B cell (primary cell): Measurements from ENCODE around the gene GNG13. TPM values are rescaled to one million over a fixed set of nuclear protein-coding genes. Genes with fewer than 3 reads are reported as not detected.

Experiments used
- ATAC-seq: fragments of 200-7000 bp; cut with Tn5 transposase; one replicate; pipeline ENCODE4 v1.10.0; 2021; ENCODE audit warnings: low read depth, mild to moderate bottlenecking, moderate number of reproducible peaks, moderate library complexity
- CTCF ChIA-PET: fragments of 350-600 bp; sonication (Branson Sonifier 250); formaldehyde crosslinking; loops from one replicate; lab custom pipeline; 2021; ENCODE audit warnings: antibody characterized with exemption, inconsistent platforms; lab: Charles Lee
- POLR2A ChIA-PET: fragments of 350-600 bp; sonication (Branson Sonifier 250); formaldehyde crosslinking; loops from one replicate; lab custom pipeline; 2021; ENCODE audit warnings: antibody characterized with exemption; lab: Charles Lee
- DNase-seq: peaks from one replicate; pipeline ENCODE4 v3.0.0; 2013
- H2AFZ ChIP-seq: 2 replicates; pipeline ENCODE4 v1.6.1; 2012; ENCODE audit warnings: mild to moderate bottlenecking, low read depth, low read length; ENCODE audit not compliant: insufficient read depth, poor library complexity, severe bottlenecking
- H3K27ac ChIP-seq, 2 donors: 1 replicate in 1 of 2; 2 replicates in 1 of 2; pipeline ENCODE4 v1.5.1; 2012 to 2013; ENCODE audit warnings: low read length in 2 of 2, mild to moderate bottlenecking in 2 of 2, moderate library complexity in 1 of 2
- H3K27me3 ChIP-seq, 4 experiments: fragments of 200-600 bp in 1 of 4; sonication (generic) in 1 of 4; replicated peaks in 1 of 4; 1 replicate in 2 of 4; 2 replicates in 2 of 4; pipeline versions ENCODE4 v1.6.1 to v1.7.0; 2013 to 2016; ENCODE audit warnings: low read length in 3 of 4, mild to moderate bottlenecking in 2 of 4, mixed read lengths in 1 of 4, moderate library complexity in 1 of 4; ENCODE audit not compliant: insufficient read depth in 4 of 4, control insufficient read depth in 3 of 4; ENCODE audit errors: control extremely low read depth in 1 of 4
- H3K36me3 ChIP-seq, 2 experiments: replicated peaks in 1 of 2; 1 replicate in 1 of 2; 2 replicates in 1 of 2; pipeline versions ENCODE4 v1.6.1 to v1.7.1; 2013; ENCODE audit warnings: low read length in 1 of 2; ENCODE audit not compliant: insufficient read depth in 2 of 2, control insufficient read depth in 1 of 2; ENCODE audit errors: control extremely low read depth in 1 of 2, extremely low read depth in 1 of 2
- H3K4me1 ChIP-seq, 2 donors: fragments of 200-600 bp in 1 of 2; sonication (generic) in 1 of 2; 1 replicate in 1 of 2; 2 replicates in 1 of 2; pipeline versions ENCODE4 v1.5.1 to v1.6.1; 2013 to 2017; ENCODE audit warnings: low read length in 2 of 2; ENCODE audit not compliant: control insufficient read depth in 2 of 2, insufficient read depth in 2 of 2
- H3K4me2 ChIP-seq: replicated peaks from 2 replicates; pipeline ENCODE3; 2012; ENCODE audit warnings: mild to moderate bottlenecking, low read depth, low read length; ENCODE audit not compliant: poor library complexity, severe bottlenecking
- H3K4me3 ChIP-seq, 5 experiments: fragments of 200-600 bp in 1 of 5; sonication (generic) in 1 of 5; 1 replicate in 3 of 5; 2 replicates in 2 of 5; pipeline versions ENCODE4 v1.5.1 to v1.7.0; 2011 to 2016; ENCODE audit warnings: low read length in 4 of 5, mild to moderate bottlenecking in 4 of 5, low read depth in 2 of 5, control low read depth in 1 of 5, moderate library complexity in 1 of 5; ENCODE audit not compliant: insufficient read depth in 1 of 5; ENCODE audit errors: control extremely low read depth in 1 of 5, extremely low read depth in 1 of 5
- H3K79me2 ChIP-seq: fragments of 200-600 bp; sonication (generic); one replicate; pipeline ENCODE4 v1.6.0; 2016; ENCODE audit warnings: low read length; ENCODE audit not compliant: control insufficient read depth, insufficient read depth
- H3K9ac ChIP-seq: fragments of 200-600 bp; sonication (generic); 2 replicates; pipeline ENCODE4 v1.6.1; 2017; ENCODE audit warnings: mild to moderate bottlenecking, low read length, moderate library complexity
- H3K9me3 ChIP-seq, 3 donors: one replicate each; pipeline versions ENCODE4 v1.6.1 to v1.7.1; 2013; ENCODE audit warnings: low read length in 2 of 3; ENCODE audit not compliant: control insufficient read depth in 2 of 3, insufficient read depth in 1 of 3; ENCODE audit errors: control extremely low read depth in 1 of 3
- H4K20me1 ChIP-seq: 2 replicates; pipeline ENCODE4 v1.6.0; 2012; ENCODE audit warnings: mild to moderate bottlenecking, low read length; ENCODE audit not compliant: insufficient read depth, control insufficient read depth, poor library complexity, severe bottlenecking
- H3K27ac Mint-ChIP-seq: one replicate; pipeline ENCODE4 v1.8.0; 2021; ENCODE audit warnings: mixed read lengths
- H3K27me3 Mint-ChIP-seq: one replicate; pipeline ENCODE4 v1.8.0; 2021; ENCODE audit warnings: mixed read lengths
- H3K4me1 Mint-ChIP-seq: one replicate; pipeline ENCODE4 v1.8.0; 2021; ENCODE audit warnings: mixed read lengths
- H3K4me3 Mint-ChIP-seq: one replicate; pipeline ENCODE4 v1.8.0; 2021; ENCODE audit warnings: mixed read lengths
- H3K9me3 Mint-ChIP-seq: one replicate; pipeline ENCODE4 v1.8.0; 2022; ENCODE audit warnings: mixed read lengths; ENCODE audit not compliant: insufficient read depth
- EZH2 ChIP-seq: IDR thresholded peaks from 2 replicates; pipeline ENCODE4 v1.6.1; 2012; ENCODE audit warnings: borderline replicate concordance, low read depth, mild to moderate bottlenecking, moderate library complexity, low read length; ENCODE audit not compliant: insufficient read depth, poor library complexity, severe bottlenecking
- WGBS: methylation state at CpG from one replicate; pipeline ENCODE4 v1.1.5; 2013; ENCODE audit warnings: missing lambda C conversion rate; ENCODE audit not compliant: insufficient coverage; 5-methylcytosine and 5-hydroxymethylcytosine counted together
- intact Hi-C: fragments of 100-400 bp; cut with micrococcal nuclease; formaldehyde crosslinking; loops from one replicate; pipeline ENCODE4 v1.10.0; 2022
- polyA plus RNA-seq: library from polyadenylated mRNA; depleted of rRNA; stranded (reverse); fragments of >200 nt; gene quantifications from 2 replicates; pipeline ENCODE4 v1.2.3, GENCODE V29; 2012
- total RNA-seq, 2 donors: library from RNA; stranded (reverse); fragments of 120-200 nt in 1 of 2; gene quantifications; 1 replicate in 1 of 2; 2 replicates in 1 of 2; pipeline versions ENCODE4 v1.2.3 to v1.2.4, GENCODE V29; 2013 to 2022
- TF ChIP-seq, protein P1 (sequence below): fragments of 200-600 bp; IDR thresholded peaks from one replicate; pipeline ENCODE4 v1.8.0; 2022; ENCODE audit warnings: antibody characterized with exemption, mild to moderate bottlenecking

Gene GNG13
- total and polyA plus RNA-seq, 2 donors (not counting 1 experiment from before 2014, with no cell fraction given): not detected

DNA sequence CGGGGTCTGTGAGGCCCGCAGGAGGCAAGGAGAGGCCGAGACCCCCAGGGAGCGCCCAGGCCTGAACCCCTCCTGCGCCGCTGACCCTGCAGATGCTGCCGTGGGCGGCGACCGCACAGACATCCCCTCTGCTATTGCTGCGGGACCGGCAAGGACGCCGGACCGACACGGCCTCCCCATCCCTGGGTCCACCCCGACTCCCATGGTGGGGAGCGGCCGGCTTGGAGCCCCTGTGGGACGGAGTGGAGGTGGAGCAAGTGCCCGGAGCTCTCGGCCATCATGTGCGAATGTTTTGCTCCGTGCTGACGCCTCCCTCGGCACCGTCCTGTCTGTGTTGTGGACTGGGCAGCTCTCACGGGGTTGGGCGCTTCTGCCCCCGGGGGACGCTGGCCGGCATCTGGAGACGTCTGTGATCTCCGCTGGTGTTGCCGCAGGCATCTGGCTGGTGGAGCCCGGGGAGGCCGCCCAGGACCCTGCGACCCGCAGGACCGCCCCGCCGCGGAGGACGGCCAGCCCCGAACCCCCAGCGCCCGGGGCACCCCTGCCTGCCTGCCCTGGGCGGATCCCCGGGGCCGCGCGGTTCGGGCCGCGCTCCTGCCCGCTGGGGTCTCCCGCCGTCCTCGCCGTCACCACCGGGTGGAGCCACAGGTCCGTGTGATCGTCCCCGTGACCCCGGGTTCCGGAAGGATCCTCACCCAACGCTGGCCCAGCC, 12.8 kb upstream of the GNG13 start:
- TF ChIP-seq EZH2: no peak
- TF ChIP-seq, protein P1, sequence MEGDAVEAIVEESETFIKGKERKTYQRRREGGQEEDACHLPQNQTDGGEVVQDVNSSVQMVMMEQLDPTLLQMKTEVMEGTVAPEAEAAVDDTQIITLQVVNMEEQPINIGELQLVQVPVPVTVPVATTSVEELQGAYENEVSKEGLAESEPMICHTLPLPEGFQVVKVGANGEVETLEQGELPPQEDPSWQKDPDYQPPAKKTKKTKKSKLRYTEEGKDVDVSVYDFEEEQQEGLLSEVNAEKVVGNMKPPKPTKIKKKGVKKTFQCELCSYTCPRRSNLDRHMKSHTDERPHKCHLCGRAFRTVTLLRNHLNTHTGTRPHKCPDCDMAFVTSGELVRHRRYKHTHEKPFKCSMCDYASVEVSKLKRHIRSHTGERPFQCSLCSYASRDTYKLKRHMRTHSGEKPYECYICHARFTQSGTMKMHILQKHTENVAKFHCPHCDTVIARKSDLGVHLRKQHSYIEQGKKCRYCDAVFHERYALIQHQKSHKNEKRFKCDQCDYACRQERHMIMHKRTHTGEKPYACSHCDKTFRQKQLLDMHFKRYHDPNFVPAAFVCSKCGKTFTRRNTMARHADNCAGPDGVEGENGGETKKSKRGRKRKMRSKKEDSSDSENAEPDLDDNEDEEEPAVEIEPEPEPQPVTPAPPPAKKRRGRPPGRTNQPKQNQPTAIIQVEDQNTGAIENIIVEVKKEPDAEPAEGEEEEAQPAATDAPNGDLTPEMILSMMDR: peak; percentile 51
- Mint-ChIP-seq H3K9me3 (no peaks in the 10 kb centered on the region), H3K4me1 (peaks cover 5% of the 10 kb centered on the region), H3K4me3 (peak overlapping the region; percentile 24), H3K27ac (no peak overlapping the region), H3K27me3 (peaks cover 32% of the 10 kb centered on the region)
- H3K27me3 ChIP-seq: peaks cover 0 to 49% (median 7%) of the 10 kb centered on the region in 4 experiments
- H3K4me1 ChIP-seq: peaks cover 9 to 11% of the 10 kb centered on the region in 2 donors
- peak overlapping the region; percentile 8 for H2AFZ ChIP-seq
- peak; percentile 54 for DNase-seq
- peaks cover 15% of the 10 kb centered on the region for H3K79me2 ChIP-seq
- H4K20me1 ChIP-seq: no peaks in the 10 kb centered on the region
- WGBS: 19% methylated on average over 67 of the region's 67 CpGs
- H3K27ac ChIP-seq: no peak overlapping the region
- ChIA-PET POLR2A (no interaction called here), CTCF (no interaction called here)
- no peak overlapping the region for H3K4me3 ChIP-seq
- peaks cover 0 to 15% (median 0%) of the 10 kb centered on the region in 3 donors for H3K9me3 ChIP-seq
- intact Hi-C loops: no loop called here
- H3K9ac ChIP-seq: no peak overlapping the region
- peak; percentile 87 for ATAC-seq
- no peaks in the 10 kb centered on the region for H3K36me3 ChIP-seq
- H3K4me2 ChIP-seq: peak overlapping the region; percentile 55

DNA sequence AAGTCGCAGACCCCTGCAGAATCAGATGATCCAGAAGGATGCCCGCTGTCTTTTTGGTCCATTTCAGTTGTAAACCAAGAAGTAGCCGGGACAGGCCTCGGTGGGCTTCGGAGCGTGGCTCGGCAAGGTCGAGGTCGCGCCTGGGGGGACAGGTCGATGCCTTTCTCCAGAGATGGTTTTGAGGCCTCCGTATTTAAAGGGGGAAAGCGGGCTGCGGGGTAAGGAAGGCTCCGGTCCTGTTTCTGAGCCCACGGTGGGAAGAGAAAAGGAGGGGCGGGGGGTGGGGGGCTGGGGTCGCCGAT, 7.5 kb upstream of the GNG13 start:
- peaks cover 5 to 18% of the 10 kb centered on the region in 2 donors for H3K4me1 ChIP-seq
- TF ChIP-seq EZH2: no peak
- TF ChIP-seq, protein P1: no peak
- H3K27me3 ChIP-seq: peaks cover 0 to 15% (median 2%) of the 10 kb centered on the region in 4 experiments
- peak overlapping the region; percentile 73 to 92 for H3K27ac ChIP-seq
- H3K36me3 ChIP-seq: no peaks in the 10 kb centered on the region
- peak overlapping the region; percentile 78 for H2AFZ ChIP-seq
- peak overlapping the region; percentile 96 for H3K27ac Mint-ChIP-seq
- H4K20me1 ChIP-seq: no peaks in the 10 kb centered on the region
- intact Hi-C loops: no loop called here
- peaks cover 16% of the 10 kb centered on the region for H3K27me3 Mint-ChIP-seq
- no peak for DNase-seq
- CTCF ChIA-PET: no interaction called here
- H3K9me3 ChIP-seq: peaks cover 0 to 7% (median 0%) of the 10 kb centered on the region in 3 donors
- H3K9me3 Mint-ChIP-seq: no peaks in the 10 kb centered on the region
- H3K4me3 Mint-ChIP-seq: peak overlapping the region; percentile 99
- H3K4me1 Mint-ChIP-seq: peaks cover 8% of the 10 kb centered on the region
- no peak for ATAC-seq
- peak overlapping the region; percentile 90 for H3K4me2 ChIP-seq
- peak overlapping the region; percentile 75 for H3K9ac ChIP-seq
- H3K4me3 ChIP-seq: peak overlapping the region; percentile 68 to 82 (median 78)
- peaks cover 15% of the 10 kb centered on the region for H3K79me2 ChIP-seq
- 30% methylated on average over 16 of the region's 19 CpGs for WGBS
- POLR2A ChIA-PET: no interaction called here
